ENCODE results near the gene CCDC57.

The CCDC57 gene

DNA sequence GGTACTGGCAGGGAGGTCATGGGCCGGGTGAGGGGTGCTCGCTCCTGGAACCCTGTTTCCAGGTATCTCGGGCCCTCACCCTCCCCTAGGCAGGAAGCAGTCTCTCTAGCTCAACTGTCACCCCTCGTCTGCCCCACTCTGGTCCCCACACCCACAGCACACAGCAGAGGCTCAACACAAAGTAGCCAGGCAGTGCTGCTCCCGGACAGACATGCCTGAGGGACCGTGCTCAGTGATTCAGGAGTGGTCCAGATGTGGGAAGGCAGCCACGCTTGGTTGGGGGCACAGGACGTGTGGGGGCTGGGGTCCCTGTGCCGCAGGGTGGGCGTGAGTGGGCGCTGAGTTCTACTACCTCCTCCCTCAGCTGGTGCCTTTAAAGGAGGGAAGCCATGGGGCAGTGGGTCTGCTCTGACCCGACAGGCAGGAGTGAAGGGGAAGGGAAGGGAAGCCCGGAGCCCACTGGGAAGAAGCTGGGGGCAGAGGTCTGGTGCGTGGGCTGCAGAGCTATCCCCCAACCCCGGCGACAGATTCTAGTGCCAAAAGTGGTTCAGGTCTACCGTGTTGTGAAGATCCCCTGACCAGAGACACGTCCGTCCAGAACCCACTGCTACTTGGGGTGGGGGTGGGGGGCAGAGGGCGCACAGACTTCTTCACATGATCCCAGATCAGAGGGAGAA is 28.0 kb upstream of the CCDC57 start:
- no peaks in the 10 kb centered on the region for H3K27me3 ChIP-seq (ENCODE audit: insufficient read depth, low read length, poor library complexity)
- peaks cover 12% of the 10 kb centered on the region for H3K79me1 ChIP-seq (ENCODE audit: low read length)
- no peak overlapping the region for H4K8ac ChIP-seq (ENCODE audit: low read depth, low read length)
- no peak overlapping the region for H4K5ac ChIP-seq (ENCODE audit: low read length)
- no peak overlapping the region for H3K9ac ChIP-seq (ENCODE audit: low read length)
- H3K4me1 ChIP-seq (ENCODE audit: control insufficient read depth, low read depth, low read length), result no peaks in the 10 kb centered on the region
- no peak overlapping the region for H3K4ac ChIP-seq (ENCODE audit: low read depth, low read length)
- H3K23ac ChIP-seq (ENCODE audit: low read length), result no peak overlapping the region
- peaks cover 18% of the 10 kb centered on the region for H3K36me3 ChIP-seq (ENCODE audit: control insufficient read depth, insufficient read depth, low read length)
- no peak overlapping the region for H2BK15ac ChIP-seq (replicated peaks; ENCODE audit: low read depth)
- no peak overlapping the region for H3K18ac ChIP-seq (ENCODE audit: low read length)
- no peak overlapping the region for H2AK5ac ChIP-seq (ENCODE audit: low read length)
- H3K56ac ChIP-seq (ENCODE audit: low read length), result no peak overlapping the region
- H3K27ac ChIP-seq (ENCODE audit: low read depth, low read length), result no peak overlapping the region
- no peak overlapping the region for H2BK120ac ChIP-seq (ENCODE audit: low read depth, low read length)
- no peak overlapping the region for H3K4me2 ChIP-seq (ENCODE audit: low read length)
- no peak for DNase-seq
- H3K4me3 ChIP-seq (ENCODE audit: low read length), result no peak overlapping the region
- H2BK5ac ChIP-seq (ENCODE audit: low read length), result no peak overlapping the region
- H3K79me2 ChIP-seq (ENCODE audit: control insufficient read depth, insufficient read depth, low read length), result peaks cover 6% of the 10 kb centered on the region
- WGBS (ENCODE audit: extremely low coverage, insufficient coverage, low lambda C conversion rate), result no CpG with 5 or more reads among the region's 20 CpGs

DNA sequence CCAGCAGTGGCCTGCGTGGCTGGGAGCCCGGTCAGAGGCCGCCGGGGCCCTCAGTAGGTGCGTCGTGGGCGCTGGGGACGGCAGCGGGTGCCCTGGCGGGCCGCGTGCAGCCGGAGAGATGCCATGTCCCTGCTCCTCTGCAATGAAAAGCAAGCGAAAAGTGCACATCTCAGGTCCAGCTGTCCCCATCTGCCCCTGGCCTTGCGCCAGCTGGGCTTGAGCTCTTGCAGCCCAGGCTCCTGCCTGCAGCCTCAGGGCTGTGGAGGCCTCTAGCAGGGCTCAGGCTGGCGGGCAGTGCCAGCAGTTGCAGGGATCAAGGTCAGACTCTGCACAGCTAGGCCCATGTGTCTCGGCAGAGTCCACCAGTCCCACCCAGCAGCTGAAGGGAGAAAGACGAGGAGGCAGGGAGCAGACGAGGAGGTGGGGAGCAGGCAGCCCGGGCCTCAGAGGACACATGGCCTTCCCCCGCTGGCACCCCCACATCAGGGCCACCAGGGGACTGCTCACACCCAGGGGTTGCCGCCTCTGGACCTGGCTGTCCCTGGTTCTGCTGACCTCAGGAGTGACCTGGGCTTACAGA is 27.4 kb upstream of the CCDC57 start:
- H3K4me2 ChIP-seq (ENCODE audit: low read length), result no peak overlapping the region
- no peak overlapping the region for H3K4me3 ChIP-seq (ENCODE audit: low read length)
- no peak for DNase-seq
- H3K79me2 ChIP-seq (ENCODE audit: control insufficient read depth, insufficient read depth, low read length), result peaks cover 6% of the 10 kb centered on the region
- no peak overlapping the region for H4K5ac ChIP-seq (ENCODE audit: low read length)
- H3K23ac ChIP-seq (ENCODE audit: low read length), result no peak overlapping the region
- no peak overlapping the region for H3K9ac ChIP-seq (ENCODE audit: low read length)
- no peak overlapping the region for H3K18ac ChIP-seq (ENCODE audit: low read length)
- H3K79me1 ChIP-seq (ENCODE audit: low read length), result peaks cover 12% of the 10 kb centered on the region
- H3K56ac ChIP-seq (ENCODE audit: low read length), result no peak overlapping the region
- no peaks in the 10 kb centered on the region for H3K27me3 ChIP-seq (ENCODE audit: insufficient read depth, low read length, poor library complexity)
- H3K4ac ChIP-seq (ENCODE audit: low read depth, low read length), result no peak overlapping the region
- no CpG with 5 or more reads among the region's 22 CpGs for WGBS (ENCODE audit: extremely low coverage, insufficient coverage, low lambda C conversion rate)
- no peak overlapping the region for H3K27ac ChIP-seq (ENCODE audit: low read depth, low read length)
- H3K36me3 ChIP-seq (ENCODE audit: control insufficient read depth, insufficient read depth, low read length), result peaks cover 14% of the 10 kb centered on the region
- H3K4me1 ChIP-seq (ENCODE audit: control insufficient read depth, low read depth, low read length), result no peaks in the 10 kb centered on the region
- H4K8ac ChIP-seq (ENCODE audit: low read depth, low read length), result no peak overlapping the region
- no peak overlapping the region for H2BK15ac ChIP-seq (replicated peaks; ENCODE audit: low read depth)
- H2BK120ac ChIP-seq (ENCODE audit: low read depth, low read length), result no peak overlapping the region
- H2BK5ac ChIP-seq (ENCODE audit: low read length), result no peak overlapping the region
- no peak overlapping the region for H2AK5ac ChIP-seq (ENCODE audit: low read length)

DNA sequence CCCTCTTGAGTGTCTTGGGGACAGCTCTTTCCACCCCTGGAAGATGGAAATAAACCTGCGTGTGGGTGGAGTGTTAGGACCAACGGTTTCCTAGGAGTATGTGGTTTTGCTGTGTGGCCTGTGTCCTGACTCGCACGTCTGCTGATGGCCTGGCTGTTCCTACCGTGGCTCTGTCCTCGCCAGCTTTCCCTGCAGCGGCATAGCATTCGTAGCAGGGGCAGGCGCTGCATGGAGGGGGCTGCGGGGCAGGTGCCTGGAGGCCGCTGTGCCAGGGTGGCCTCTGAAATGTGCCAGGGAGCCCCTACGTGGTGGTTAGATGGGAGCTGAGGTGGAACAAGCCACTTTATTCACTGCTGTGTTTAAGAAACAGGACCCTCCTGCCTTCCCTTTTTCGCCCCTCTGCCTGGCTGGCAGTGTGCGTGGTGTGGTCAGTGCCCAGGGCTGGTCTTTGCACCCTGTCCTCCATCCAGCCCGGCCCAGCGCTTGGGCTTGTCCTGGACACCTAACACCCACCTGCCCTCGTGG is 26.8 kb upstream of the CCDC57 start:
- Histone ChIP-seq H3K4me3 (ENCODE audit: low read length) (no peak overlapping the region), H4K5ac (ENCODE audit: low read length) (no peak overlapping the region), H3K4ac (ENCODE audit: low read depth, low read length) (no peak overlapping the region), H3K4me1 (ENCODE audit: control insufficient read depth, low read depth, low read length) (no peaks in the 10 kb centered on the region), H3K23ac (ENCODE audit: low read length) (no peak overlapping the region), H3K9ac (ENCODE audit: low read length) (no peak overlapping the region), H3K56ac (ENCODE audit: low read length) (no peak overlapping the region), H3K27ac (ENCODE audit: low read depth, low read length) (no peak overlapping the region), H3K79me1 (ENCODE audit: low read length) (peaks cover 12% of the 10 kb centered on the region), H2BK120ac (ENCODE audit: low read depth, low read length) (no peak overlapping the region), H4K8ac (ENCODE audit: low read depth, low read length) (no peak overlapping the region), H2BK5ac (ENCODE audit: low read length) (no peak overlapping the region), H3K18ac (ENCODE audit: low read length) (no peak overlapping the region), H3K79me2 (ENCODE audit: control insufficient read depth, insufficient read depth, low read length) (peaks cover 6% of the 10 kb centered on the region), H2BK15ac (replicated peaks; ENCODE audit: low read depth) (no peak overlapping the region), H3K27me3 (ENCODE audit: insufficient read depth, low read length, poor library complexity) (no peaks in the 10 kb centered on the region), H2AK5ac (ENCODE audit: low read length) (no peak overlapping the region), H3K36me3 (ENCODE audit: control insufficient read depth, insufficient read depth, low read length) (peaks cover 12% of the 10 kb centered on the region), H3K4me2 (ENCODE audit: low read length) (no peak overlapping the region)
- DNase-seq, result no peak
- no CpG with 5 or more reads among the region's 17 CpGs for WGBS (ENCODE audit: extremely low coverage, insufficient coverage, low lambda C conversion rate)

DNA sequence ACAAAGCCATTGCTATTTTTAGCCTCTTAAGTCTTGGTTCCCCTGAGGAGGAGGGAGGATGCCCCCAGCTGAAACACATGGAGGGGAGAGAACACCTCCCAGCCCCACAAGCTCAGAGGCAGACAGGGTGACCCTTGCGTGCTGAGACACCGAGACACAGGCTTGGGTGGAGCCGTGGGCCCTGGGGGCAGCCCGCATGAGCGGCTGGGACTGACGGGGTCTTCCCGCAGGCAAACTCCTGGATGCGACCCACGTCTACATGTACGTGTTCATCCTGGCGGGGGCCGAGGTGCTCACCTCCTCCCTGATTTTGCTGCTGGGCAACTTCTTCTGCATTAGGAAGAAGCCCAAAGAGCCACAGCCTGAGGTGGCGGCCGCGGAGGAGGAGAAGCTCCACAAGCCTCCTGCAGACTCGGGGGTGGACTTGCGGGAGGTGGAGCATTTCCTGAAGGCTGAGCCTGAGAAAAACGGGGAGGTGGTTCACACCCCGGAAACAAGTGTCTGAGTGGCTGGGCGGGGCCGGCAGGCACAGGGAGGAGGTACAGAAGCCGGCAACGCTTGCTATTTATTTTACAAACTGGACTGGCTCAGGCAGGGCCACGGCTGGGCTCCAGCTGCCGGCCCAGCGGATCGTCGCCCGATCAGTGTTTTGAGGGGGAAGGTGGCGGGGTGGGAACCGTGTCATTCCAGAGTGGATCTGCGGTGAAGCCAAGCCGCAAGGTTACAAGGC is 26.0 kb upstream of the CCDC57 start:
- H3K18ac ChIP-seq (ENCODE audit: low read length), result no peak overlapping the region
- H2BK120ac ChIP-seq (ENCODE audit: low read depth, low read length), result no peak overlapping the region
- H2BK5ac ChIP-seq (ENCODE audit: low read length), result no peak overlapping the region
- H3K27me3 ChIP-seq (ENCODE audit: insufficient read depth, low read length, poor library complexity), result no peaks in the 10 kb centered on the region
- H3K9ac ChIP-seq (ENCODE audit: low read length), result no peak overlapping the region
- no peak overlapping the region for H4K5ac ChIP-seq (ENCODE audit: low read length)
- no peak for DNase-seq
- no CpG with 5 or more reads among the region's 33 CpGs for WGBS (ENCODE audit: extremely low coverage, insufficient coverage, low lambda C conversion rate)
- H3K4me3 ChIP-seq (ENCODE audit: low read length), result no peak overlapping the region
- H3K79me1 ChIP-seq (ENCODE audit: low read length), result peaks cover 8% of the 10 kb centered on the region
- H4K8ac ChIP-seq (ENCODE audit: low read depth, low read length), result no peak overlapping the region
- H3K56ac ChIP-seq (ENCODE audit: low read length), result no peak overlapping the region
- no peak overlapping the region for H3K4ac ChIP-seq (ENCODE audit: low read depth, low read length)
- H3K23ac ChIP-seq (ENCODE audit: low read length), result no peak overlapping the region
- H3K4me1 ChIP-seq (ENCODE audit: control insufficient read depth, low read depth, low read length), result no peaks in the 10 kb centered on the region
- peaks cover 5% of the 10 kb centered on the region for H3K79me2 ChIP-seq (ENCODE audit: control insufficient read depth, insufficient read depth, low read length)
- H3K36me3 ChIP-seq (ENCODE audit: control insufficient read depth, insufficient read depth, low read length), result peaks cover 7% of the 10 kb centered on the region
- H3K27ac ChIP-seq (ENCODE audit: low read depth, low read length), result no peak overlapping the region
- no peak overlapping the region for H2AK5ac ChIP-seq (ENCODE audit: low read length)
- no peak overlapping the region for H2BK15ac ChIP-seq (replicated peaks; ENCODE audit: low read depth)
- H3K4me2 ChIP-seq (ENCODE audit: low read length), result no peak overlapping the region

DNA sequence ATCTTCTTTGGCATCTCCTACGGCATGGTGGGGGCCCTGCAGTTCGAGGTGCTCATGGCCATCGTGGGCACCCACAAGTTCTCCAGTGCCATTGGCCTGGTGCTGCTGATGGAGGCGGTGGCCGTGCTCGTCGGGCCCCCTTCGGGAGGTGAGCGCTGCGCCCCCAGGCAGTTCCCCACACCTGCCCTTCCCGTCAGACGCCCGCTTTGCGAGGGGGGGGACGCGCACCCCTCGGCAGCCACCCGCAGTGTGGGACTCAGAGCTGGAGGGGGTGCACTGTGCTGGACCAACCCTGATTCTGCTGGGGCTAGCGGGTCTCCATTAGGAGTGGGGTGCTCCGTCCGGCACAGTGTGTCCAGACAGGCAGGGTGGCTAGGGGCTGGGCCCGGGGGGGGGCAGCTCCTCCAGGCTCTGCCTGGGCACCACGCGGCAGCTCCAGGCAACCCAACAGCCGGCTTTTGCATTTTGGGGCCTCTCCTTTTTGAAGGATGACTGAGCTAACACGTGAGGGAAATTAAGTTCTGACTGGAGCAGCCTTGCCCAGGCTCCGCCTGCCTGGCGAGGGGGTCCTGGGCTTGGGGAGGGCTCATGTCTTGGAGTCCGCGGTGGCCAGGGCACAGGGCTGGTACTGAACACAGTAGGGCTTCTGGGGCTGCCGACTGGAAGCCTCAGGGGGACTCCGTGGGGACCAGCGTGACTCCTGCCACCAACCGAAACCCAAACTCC is 25.3 kb upstream of the CCDC57 start:
- Histone ChIP-seq H2BK5ac (ENCODE audit: low read length) (no peak overlapping the region), H3K4ac (ENCODE audit: low read depth, low read length) (no peak overlapping the region), H4K8ac (ENCODE audit: low read depth, low read length) (no peak overlapping the region), H3K36me3 (ENCODE audit: control insufficient read depth, insufficient read depth, low read length) (peaks cover 1% of the 10 kb centered on the region), H3K27ac (ENCODE audit: low read depth, low read length) (no peak overlapping the region), H3K79me2 (ENCODE audit: control insufficient read depth, insufficient read depth, low read length) (no peaks in the 10 kb centered on the region), H3K56ac (ENCODE audit: low read length) (no peak overlapping the region), H4K5ac (ENCODE audit: low read length) (no peak overlapping the region), H3K18ac (ENCODE audit: low read length) (no peak overlapping the region), H2AK5ac (ENCODE audit: low read length) (no peak overlapping the region), H3K9ac (ENCODE audit: low read length) (no peak overlapping the region), H2BK15ac (replicated peaks; ENCODE audit: low read depth) (no peak overlapping the region), H3K23ac (ENCODE audit: low read length) (no peak overlapping the region), H3K79me1 (ENCODE audit: low read length) (peaks cover 2% of the 10 kb centered on the region), H3K27me3 (ENCODE audit: insufficient read depth, low read length, poor library complexity) (no peaks in the 10 kb centered on the region), H3K4me1 (ENCODE audit: control insufficient read depth, low read depth, low read length) (no peaks in the 10 kb centered on the region), H2BK120ac (ENCODE audit: low read depth, low read length) (no peak overlapping the region), H3K4me3 (ENCODE audit: low read length) (no peak overlapping the region), H3K4me2 (ENCODE audit: low read length) (no peak overlapping the region)
- WGBS (ENCODE audit: extremely low coverage, insufficient coverage, low lambda C conversion rate), result no CpG with 5 or more reads among the region's 34 CpGs
- no peak for DNase-seq

Measured in mesendoderm (in vitro differentiated cells).